Activated CD4-positive, alpha-beta T cell treated with anti-CD3 and anti-CD28 coated beads, Interleukin-2, amount 50 U/mL, for 4 hours (primary cell): ENCODE measurements around the gene S100A16.
"Not testable (repeated sequence)": the region's sequence is repeated elsewhere in the genome, so short reads cannot be mapped to it uniquely, and the experiment has no call there.

Experiments
- DNase-seq, 2 experiments: peaks; one replicate each; pipeline ENCODE4 v3.0.0-alpha.2; 2020

S100A16 gene

DNA sequence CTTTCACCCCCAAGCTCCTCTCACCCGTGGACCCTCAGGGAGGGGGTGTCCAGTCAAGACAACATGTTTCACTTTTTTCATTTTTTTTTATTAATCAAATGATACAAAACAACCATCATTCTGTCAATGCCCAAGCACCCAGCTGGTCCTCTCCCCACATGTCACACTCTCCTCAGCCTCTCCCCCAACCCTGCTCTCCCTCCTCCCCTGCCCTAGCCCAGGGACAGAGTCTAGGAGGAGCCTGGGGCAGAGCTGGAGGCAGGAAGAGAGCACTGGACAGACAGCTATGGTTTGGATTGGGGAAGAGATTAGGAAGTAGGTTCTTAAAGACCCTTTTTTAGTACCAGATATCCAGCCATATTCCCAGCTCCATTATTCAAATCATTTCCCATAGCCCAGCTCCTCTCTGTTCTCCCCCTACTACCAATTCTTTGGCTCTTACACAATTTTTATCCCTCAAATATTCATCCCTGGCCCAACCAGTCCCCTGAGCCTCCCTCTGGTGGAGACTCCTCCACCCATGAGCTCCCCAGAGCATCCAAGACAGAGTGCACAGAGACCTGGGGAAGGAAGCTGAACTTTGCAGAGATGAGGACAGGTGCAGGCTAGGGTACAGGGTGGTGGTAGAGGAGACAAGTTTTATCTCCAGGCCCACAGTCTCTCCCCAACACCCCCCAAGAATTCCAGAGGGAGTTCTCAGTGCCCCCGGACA lies 1.4 kb upstream of the S100A16 start:
- no peak for DNase-seq

DNA sequence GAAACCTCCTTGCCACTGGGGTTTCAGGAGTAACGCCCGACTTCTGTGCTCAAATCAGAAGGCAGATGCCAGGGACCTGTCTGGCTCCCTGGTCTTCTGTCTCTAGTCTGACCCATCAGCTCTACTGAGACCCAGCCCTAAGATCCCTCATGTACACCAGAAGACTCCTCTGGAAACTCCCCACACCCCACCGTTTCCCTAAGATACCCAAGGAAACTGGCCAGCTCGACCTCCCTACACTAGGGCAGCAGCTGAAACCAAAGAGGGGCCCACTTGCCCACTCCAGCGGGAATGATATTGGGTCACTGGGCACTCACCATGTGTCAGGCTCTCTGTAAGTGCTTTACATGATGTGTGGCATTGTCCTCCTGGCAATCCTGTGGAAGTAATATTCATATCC lies 469 bp upstream of the S100A16 start:
- no peak for DNase-seq

GRCh38 chr1:153612111-153612754 lies 704 bp downstream of the S100A16 start:
- DNase-seq = no peak

GRCh38 chr1:153611356-153611755 lies 1.6 kb downstream of the S100A16 start:
- DNase-seq = no peak

GRCh38 chr1:153610811-153611301 lies 2.1 kb downstream of the S100A16 start:
- DNase-seq = no peak

GRCh38 chr1:153610334-153610733 lies 2.6 kb downstream of the S100A16 start:
- DNase-seq = no peak

DNA sequence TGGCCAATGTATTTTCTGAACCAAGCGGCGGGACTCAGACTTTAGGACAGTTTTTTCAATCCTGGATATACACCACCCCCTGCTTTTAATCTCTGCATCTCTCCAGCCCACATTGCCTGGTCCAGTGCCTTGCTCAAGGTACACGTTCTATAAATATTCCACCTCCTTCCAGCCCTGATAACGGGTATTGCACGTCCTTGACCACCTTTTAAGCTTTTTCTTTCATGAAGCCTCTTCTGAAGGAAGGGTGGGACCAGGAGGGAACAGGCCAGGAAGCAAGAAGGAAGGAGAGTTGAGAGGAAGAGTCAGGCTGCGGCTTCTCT lies 3.4 kb downstream of the S100A16 start:
- no peak for DNase-seq

GRCh38 chr1:153608742-153609584 lies 4.0 kb downstream of the S100A16 start:
- no peak for DNase-seq

- DNase-seq = no peak
These were observed 4.8 kb downstream of the S100A16 start for GRCh38 chr1:153608089-153608682.

DNA sequence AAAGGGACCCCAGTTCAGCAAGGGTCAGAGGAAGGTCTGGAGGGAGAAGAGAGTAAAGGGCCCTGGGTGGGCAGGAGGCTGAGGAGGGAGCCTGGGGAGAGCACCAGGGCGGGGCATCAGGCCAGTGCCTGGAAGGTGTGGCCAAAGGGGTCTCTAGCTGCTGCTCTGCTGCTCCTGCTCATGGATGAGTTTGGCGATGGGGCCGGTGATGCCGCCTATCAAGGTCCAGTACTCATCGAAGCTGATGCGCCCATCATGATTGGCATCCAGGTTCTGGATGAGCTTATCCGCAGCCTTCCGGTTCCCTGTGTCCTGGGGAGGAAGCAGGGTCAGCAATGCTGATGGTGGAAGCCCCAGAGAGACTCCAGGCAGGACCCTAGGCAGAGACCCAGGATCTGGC lies 5.6 kb downstream of the S100A16 start:
- DNase-seq = no peak

DNA sequence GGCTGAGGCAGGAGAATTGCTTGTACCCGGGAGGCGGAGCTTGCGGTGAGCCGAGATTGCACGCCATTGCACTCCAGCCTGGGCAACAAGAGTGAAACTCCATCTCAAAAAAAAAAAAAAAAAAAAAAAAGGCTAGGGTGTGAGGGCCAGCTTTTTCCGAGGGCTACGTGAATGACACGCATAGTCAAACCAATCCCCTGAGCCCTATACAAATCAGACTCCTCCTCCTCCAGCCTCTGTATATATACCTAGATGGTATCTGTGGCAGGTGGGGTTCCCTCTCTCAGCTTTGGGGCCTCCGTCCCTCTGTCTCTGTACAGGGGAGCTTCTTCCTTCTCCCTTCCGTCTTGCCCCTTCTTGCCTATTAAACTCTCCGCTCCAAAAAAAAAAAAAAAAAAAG lies 6.7 kb downstream of the S100A16 start:
- DNase-seq = no peak

- DNase-seq = no peak
These were observed 10.2 kb downstream of the S100A16 start for GRCh38 chr1:153602749-153603148.

DNA sequence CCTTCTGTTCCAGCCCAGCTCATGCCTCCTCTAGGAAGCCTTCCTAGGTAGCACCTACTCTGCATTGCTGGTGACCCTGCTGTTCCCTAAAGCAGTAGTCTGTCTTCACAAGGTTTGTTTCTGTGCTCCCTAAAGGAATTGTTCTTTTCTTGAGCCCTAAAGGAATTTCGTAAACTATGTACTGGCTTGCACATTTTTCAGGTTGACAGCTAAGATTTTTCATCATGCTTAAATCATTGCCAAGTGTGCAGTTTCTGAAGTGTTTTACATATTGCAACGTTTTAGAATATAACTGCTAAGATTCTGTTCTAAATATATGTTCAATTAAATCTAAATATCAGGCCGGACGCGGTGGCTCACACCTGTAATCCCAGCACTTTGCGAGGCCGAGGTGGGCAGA lies 13.1 kb downstream of the S100A16 start:
- no peak for DNase-seq

- no peak for DNase-seq
These were observed 14.4 kb downstream of the S100A16 start for GRCh38 chr1:153598309-153599172.

GRCh38 chr1:153597206-153597605 lies 15.7 kb downstream of the S100A16 start:
- no peak for DNase-seq

GRCh38 chr1:153592748-153593147 lies 20.2 kb downstream of the S100A16 start:
- DNase-seq = no peak

DNA sequence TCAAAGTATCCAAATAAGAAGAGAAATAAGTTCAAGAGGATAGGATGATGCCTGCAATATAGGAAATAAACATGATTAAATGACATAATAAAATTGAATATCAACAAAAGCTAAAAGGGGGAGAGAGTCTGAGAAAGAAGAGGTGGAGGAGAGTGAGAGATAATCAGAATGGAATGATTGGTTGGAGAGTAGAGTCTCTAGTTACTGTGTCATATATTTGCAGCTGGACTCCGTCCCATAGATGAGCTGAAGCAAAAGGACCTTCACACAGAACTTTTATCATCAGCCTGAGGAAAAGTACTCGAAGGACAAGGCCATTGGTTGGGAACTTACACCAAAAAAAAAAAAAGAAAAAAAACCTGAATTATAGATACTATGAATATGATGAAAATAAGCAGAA lies 24.5 kb downstream of the S100A16 start:
- no peak for DNase-seq

- not testable (repeated sequence) for DNase-seq
These were observed 24.9 kb downstream of the S100A16 start for GRCh38 chr1:153588033-153588432.

DNA sequence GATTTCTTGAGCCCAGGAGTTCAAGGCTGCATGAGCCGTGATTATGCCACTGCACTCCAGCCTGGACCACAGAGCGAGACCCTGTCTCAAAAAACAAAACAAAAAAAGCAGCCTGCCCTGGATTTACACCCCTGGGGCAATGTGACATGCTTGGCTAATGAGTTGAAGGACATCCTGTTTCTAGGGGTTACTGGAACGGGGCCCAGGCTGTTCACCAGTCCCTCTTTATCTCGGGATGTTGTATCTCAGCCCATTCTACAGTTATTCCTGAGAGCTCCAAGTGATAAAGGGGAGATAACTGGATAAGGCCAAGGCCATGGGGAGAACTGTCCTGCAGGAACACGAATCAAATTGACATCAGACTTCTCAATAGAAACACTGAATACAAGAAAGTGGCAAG lies 25.6 kb downstream of the S100A16 start:
- no peak for DNase-seq

DNA sequence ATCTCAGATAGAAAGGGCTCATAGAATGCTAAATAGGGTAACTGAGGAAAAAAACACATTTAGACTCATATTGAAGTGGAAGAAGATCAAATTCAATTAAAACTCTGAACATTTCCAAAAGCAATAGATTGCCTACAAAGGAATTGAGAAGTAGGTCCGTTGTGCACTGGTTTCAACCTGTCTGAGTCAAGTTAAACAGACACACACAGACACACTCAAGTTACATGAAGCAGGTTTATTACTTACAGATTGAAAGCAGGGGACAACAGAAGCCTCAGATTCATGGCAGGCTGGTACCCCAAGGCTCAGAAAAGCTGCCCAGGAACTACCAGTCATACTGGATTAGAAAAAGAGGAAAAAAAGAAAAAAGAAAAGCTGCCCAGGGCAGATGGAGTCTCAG lies 26.6 kb downstream of the S100A16 start:
- DNase-seq = no peak

DNA sequence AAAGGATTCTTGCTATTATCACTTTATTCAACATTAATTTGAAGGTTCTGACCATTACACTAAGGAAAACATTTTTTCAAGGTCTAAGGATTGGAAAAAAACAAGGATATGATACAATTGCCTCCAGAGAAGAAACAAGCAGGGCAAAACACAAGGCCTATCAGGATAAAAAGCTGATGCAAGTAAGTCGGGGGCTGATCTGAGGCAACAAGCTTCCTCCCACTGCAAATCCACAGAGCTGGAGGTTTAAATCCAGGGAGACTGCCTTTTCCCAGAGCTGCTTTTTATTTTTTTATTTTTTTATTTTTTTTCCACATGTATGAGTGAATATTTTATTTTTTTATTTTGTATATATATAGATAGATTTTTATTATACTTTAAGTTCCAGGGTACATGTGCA lies 27.9 kb downstream of the S100A16 start:
- DNase-seq = no peak

DNA sequence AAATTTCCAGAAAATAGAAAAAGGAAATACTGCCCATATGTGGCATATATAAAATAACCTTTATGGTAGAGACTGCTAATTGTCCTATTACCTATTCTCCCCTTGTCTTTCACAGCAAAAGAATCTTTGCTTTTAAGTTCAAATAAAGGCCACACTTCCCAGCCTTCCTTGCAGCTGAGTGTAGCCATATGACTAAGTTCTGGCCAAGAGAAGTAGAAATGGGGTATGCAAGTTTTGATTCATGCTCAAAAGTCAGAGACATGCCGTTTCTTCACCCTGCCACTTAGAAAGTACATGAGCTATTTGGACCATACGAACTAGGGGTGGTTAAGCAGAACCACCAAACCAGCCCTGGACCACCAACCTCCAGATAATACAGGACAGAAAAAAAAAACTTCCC lies 29.0 kb downstream of the S100A16 start:
- no peak for DNase-seq
